GM18861 (cell line): ENCODE data around the gene CFL1.

Experiments
- ATAC-seq: cut with Tn5 transposase; IDR thresholded peaks from one replicate; pipeline ENCODE4 v1.9.1; 2021; ENCODE audit not compliant: unreplicated experiment

Gene CFL1

DNA sequence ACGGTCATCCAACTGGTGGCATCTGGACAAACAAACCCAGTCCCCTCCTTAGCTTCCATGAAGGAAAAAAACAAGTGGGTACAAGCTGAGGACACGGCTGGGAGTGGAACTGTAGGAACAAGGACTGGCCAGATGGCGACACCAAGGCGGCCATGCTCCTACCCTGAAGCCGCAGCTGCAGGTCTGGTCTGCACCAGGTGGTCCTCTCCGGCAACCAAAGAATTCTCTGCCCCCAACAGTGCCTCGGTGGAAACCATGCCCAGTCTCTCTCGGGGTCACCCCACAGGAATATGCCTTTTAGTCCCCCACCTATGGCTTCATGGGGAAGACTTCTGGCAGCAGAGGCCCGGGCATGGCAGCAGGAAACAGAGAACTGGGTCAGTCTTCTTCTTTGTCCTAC is 48.5 kb downstream of the CFL1 start:
- no peak for ATAC-seq

DNA sequence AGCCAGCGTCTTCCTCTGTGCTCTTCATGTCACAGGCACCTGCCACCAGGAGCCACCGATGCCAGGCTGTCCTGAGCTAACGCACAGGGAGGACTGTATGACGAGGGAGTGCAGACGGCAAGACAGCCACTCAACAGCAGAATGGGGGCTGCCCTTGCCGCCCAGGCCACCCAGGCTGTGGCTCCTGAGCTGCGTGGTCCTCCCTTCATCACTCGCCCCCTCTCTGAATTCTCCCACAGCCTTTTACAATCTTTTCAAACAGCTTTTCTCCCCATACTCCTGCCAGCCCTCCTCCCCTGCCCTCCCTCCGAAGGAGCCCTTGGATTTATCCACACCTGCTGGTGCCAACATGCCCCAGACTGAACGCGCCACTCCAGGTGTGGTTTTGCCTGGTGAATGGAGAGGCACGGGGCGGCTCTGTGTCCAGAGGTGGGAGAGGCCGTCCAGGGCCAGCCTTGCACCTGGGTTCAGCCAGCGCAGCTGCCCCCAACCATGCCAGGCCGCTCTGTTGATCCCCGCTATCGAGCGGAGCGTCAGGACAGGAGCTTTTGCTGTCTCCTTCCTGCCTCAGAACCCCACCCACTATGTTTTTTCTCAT is 49.1 kb downstream of the CFL1 start:
- no peak for ATAC-seq

- no peak for ATAC-seq
These were observed 51.0 kb downstream of the CFL1 start for GRCh38 chr11:65806979-65807378.
